ENCODE measurements around the gene STKLD1.
A peak's percentile ranks its signal among the peaks of the same experiment; 100 is the strongest.
"Not testable (repeated sequence)": the region's sequence is repeated elsewhere in the genome, so short reads cannot be mapped to it uniquely, and the experiment has no call there.

STKLD1 gene

DNA sequence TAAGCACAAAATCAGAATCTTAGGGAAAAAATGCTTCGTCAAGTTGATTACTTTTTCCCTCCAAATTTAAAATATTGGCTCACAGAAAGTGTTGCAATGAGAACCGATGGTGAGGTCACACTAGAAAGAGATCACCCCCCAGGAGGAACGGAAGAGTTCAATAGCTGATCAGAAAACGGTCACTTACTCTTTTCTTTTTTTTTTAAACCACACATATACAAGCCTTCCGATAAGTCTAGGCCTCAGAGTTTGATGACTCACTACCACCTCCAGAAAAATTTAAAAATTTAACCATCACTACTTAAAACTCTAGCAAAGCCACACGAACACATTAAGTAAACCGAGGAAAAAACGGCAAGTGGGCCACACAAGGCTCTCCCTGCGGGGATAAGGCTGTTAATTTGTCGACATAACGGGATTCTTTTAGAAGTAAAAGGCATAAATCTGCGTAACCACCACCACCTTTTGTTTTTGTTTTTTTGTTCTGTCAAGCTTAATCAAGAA lies 1.5 kb upstream of the STKLD1 start:
- Histone ChIP-seq H3K4me3 (ENCODE audit: insufficient read depth, low read depth, low read length, poor library complexity, severe bottlenecking) (peak overlapping the region; percentile 71), H3K27ac (ENCODE audit: insufficient read depth, low read length, poor library complexity, severe bottlenecking) (peak overlapping the region; percentile 92), H3K36me3 (ENCODE audit: control insufficient read depth, insufficient read depth, low read length) (peaks cover 5% of the 10 kb centered on the region), H3K27me3 (replicated peaks; ENCODE audit: control insufficient read depth, insufficient read depth, low read length, poor library complexity, severe bottlenecking) (no peaks in the 10 kb centered on the region), H3K9me3 (ENCODE audit: control insufficient read depth, low read length) (no peaks in the 10 kb centered on the region), H3K4me1 (ENCODE audit: control insufficient read depth, insufficient read depth, low read length, poor library complexity, severe bottlenecking) (peaks cover 53% of the 10 kb centered on the region)
- DNase-seq: peak in 1 of 3 donors; percentile 5

DNA sequence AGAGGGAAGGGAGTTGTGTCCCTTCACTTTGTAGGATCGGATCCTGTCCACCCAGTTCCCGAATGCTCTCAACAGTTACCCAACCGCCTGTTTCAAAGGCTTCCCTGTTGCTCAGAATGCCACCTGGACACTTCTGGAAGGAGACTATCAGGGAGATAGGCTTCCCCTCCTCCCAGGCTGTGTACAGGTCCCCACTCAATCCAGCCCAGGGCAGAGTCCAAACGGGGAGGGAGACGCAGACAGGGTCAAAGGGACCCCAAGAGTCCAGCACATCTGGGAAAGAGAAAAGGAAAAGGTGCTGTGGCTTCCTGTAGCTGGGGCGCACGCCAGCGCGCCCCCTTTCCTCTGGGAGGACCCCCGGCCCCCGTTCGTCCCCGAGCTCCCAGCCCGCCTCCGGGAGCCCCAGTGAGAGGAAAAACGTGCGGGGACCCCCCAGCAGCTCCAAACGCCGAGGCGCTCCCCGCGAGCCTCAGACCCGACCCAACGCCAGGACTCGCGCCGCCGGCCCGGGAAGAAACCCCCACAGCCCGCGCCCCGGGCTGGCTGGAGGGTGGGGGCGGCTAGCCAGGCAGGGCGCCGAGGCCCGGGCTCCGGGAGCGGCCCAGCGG lies 946 bp upstream of the STKLD1 start:
- H3K27ac ChIP-seq (ENCODE audit: insufficient read depth, low read length, poor library complexity, severe bottlenecking): peak overlapping the region; percentile 92
- no peak for DNase-seq
- H3K4me3 ChIP-seq (ENCODE audit: insufficient read depth, low read depth, low read length, poor library complexity, severe bottlenecking): peak overlapping the region; percentile 71
- H3K27me3 ChIP-seq (replicated peaks; ENCODE audit: control insufficient read depth, insufficient read depth, low read length, poor library complexity, severe bottlenecking): no peaks in the 10 kb centered on the region
- peaks cover 48% of the 10 kb centered on the region for H3K4me1 ChIP-seq (ENCODE audit: control insufficient read depth, insufficient read depth, low read length, poor library complexity, severe bottlenecking)
- no peaks in the 10 kb centered on the region for H3K36me3 ChIP-seq (ENCODE audit: control insufficient read depth, insufficient read depth, low read length)
- H3K9me3 ChIP-seq (ENCODE audit: control insufficient read depth, low read length): no peaks in the 10 kb centered on the region

DNA sequence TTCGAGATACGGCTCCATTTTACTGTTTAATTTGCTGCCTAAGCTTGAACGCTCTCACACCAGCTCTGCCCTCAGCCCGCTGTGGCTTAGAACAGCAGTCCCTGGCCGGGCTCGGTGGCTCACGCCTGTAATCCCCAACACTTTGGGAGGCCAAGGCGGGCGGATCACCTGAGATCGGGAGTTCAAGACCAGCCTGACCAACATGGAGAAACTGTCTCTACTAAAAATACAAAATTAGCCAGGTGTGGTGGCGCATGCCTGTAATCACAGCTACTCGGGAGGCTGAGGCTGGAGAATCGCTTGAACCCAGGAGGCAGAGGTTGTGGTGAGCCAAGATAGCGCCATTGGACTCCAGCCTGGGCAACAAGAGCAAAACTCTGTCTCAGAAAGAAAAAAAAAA lies 1.1 kb downstream of the STKLD1 start:
- not testable (repeated sequence) for H3K4me3 ChIP-seq (ENCODE audit: insufficient read depth, low read depth, low read length, poor library complexity, severe bottlenecking); H3K27me3 ChIP-seq (replicated peaks; ENCODE audit: control insufficient read depth, insufficient read depth, low read length, poor library complexity, severe bottlenecking); DNase-seq; H3K27ac ChIP-seq (ENCODE audit: insufficient read depth, low read length, poor library complexity, severe bottlenecking); H3K9me3 ChIP-seq (ENCODE audit: control insufficient read depth, low read length); H3K36me3 ChIP-seq (ENCODE audit: control insufficient read depth, insufficient read depth, low read length)
- H3K4me1 ChIP-seq (ENCODE audit: control insufficient read depth, insufficient read depth, low read length, poor library complexity, severe bottlenecking): peaks cover 27% of the 10 kb centered on the region

DNA sequence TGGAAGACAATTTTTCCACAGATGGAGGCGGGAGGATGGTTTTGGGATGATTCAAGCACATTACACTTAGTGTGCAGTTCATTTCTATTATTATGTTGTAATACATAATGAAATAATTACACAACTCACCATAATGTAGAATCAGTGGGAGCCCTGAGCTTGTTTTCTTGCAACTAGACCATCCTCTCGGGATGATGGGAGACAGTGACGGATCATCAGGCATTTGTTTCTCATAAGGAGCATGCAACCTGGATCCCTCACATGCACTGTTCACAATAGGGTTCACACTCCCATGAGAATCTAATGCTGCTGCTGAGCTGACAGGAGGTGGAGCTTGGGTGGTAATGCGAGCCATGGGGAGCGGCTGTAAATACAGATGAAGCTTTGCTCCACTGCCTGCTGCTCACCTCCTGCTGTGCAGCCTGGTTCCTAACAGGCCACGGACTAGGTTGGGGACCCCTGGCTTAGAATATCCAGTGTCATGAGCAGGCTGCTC lies 1.6 kb downstream of the STKLD1 start:
- Histone ChIP-seq H3K4me3 (ENCODE audit: insufficient read depth, low read depth, low read length, poor library complexity, severe bottlenecking) (no peak overlapping the region), H3K4me1 (ENCODE audit: control insufficient read depth, insufficient read depth, low read length, poor library complexity, severe bottlenecking) (peaks cover 22% of the 10 kb centered on the region), H3K9me3 (ENCODE audit: control insufficient read depth, low read length) (no peaks in the 10 kb centered on the region), H3K27ac (ENCODE audit: insufficient read depth, low read length, poor library complexity, severe bottlenecking) (no peak overlapping the region), H3K36me3 (ENCODE audit: control insufficient read depth, insufficient read depth, low read length) (no peaks in the 10 kb centered on the region), H3K27me3 (replicated peaks; ENCODE audit: control insufficient read depth, insufficient read depth, low read length, poor library complexity, severe bottlenecking) (no peaks in the 10 kb centered on the region)
- no peak for DNase-seq

DNA sequence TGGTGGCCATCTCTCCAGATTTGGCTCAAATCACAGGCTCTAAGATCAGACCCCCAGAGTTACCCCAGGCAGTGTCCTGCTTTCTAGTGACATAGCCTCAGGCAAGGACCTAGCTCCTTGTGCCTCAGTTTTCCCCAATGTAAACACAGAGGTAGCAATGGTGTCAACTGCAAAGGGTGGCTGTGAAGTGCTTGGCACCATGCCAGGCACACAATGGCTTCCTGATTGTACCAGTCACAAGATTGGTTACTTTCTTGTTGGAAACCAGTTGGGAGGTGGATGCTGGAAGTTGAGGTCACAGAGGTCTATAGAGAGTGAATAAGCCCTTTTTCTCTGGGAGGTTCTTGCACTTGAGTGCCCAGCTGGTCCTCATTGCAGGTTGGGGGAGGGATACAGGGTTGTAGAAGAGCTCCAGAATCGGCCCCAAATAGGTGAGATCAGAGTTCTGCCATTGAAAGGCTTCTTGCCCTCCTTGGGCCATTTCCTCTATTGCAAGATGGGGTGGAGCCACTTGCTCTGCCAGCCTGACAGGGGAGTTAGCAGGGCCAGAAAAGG lies 2.3 kb downstream of the STKLD1 start:
- H3K4me3 ChIP-seq (ENCODE audit: insufficient read depth, low read depth, low read length, poor library complexity, severe bottlenecking): no peak overlapping the region
- H3K9me3 ChIP-seq (ENCODE audit: control insufficient read depth, low read length): no peaks in the 10 kb centered on the region
- no peak overlapping the region for H3K27ac ChIP-seq (ENCODE audit: insufficient read depth, low read length, poor library complexity, severe bottlenecking)
- DNase-seq: no peak
- H3K4me1 ChIP-seq (ENCODE audit: control insufficient read depth, insufficient read depth, low read length, poor library complexity, severe bottlenecking): peaks cover 16% of the 10 kb centered on the region
- no peaks in the 10 kb centered on the region for H3K36me3 ChIP-seq (ENCODE audit: control insufficient read depth, insufficient read depth, low read length)
- H3K27me3 ChIP-seq (replicated peaks; ENCODE audit: control insufficient read depth, insufficient read depth, low read length, poor library complexity, severe bottlenecking): no peaks in the 10 kb centered on the region

DNA sequence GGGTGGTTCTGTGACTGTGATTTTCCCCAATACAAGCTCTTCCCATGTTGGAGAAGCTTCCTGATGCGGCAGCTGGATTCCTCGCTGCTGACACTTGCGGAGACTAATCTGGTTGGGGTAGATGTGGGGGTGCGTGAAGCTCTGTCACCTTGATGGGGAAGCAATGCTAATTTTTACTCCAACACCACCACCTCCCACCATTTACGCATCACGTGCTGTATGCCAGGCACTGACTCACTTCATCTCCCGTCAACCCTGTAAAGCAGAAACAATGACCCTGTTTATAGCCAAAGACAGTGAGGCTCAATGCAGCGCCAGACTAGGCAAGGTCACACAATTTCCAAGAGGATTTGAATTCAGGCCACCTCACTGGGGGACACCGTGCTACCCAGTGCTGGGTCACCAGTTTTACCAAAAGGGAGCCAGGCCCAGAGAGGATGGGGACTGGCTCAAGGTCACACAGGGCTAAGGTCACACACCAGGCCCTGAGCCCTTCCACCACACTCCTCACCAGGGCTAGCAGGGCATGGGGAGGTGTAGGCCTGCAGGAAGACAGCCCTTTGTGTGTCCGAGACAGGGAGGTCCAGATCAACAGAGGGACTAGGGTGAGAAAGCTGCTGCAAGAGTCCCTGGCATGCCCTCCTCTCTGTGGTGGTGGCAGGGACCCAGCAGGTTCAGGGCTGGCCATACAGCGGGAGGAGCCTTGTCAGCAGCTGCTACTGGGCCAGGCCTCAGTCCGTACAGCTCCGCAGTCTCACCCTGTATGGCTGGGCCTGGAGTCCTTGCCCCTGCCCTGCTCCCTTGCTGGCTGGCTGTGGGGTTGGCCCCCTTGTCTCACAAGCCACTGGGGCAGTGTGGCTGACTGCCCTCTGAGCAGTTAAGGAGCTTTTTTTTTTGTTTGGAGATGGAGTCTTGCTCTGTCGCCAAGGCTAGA lies 3.3 kb downstream of the STKLD1 start:
- Histone ChIP-seq H3K9me3 (ENCODE audit: control insufficient read depth, low read length) (no peaks in the 10 kb centered on the region), H3K27me3 (replicated peaks; ENCODE audit: control insufficient read depth, insufficient read depth, low read length, poor library complexity, severe bottlenecking) (no peaks in the 10 kb centered on the region), H3K36me3 (ENCODE audit: control insufficient read depth, insufficient read depth, low read length) (no peaks in the 10 kb centered on the region), H3K4me1 (ENCODE audit: control insufficient read depth, insufficient read depth, low read length, poor library complexity, severe bottlenecking) (peaks cover 7% of the 10 kb centered on the region), H3K27ac (ENCODE audit: insufficient read depth, low read length, poor library complexity, severe bottlenecking) (no peak overlapping the region), H3K4me3 (ENCODE audit: insufficient read depth, low read depth, low read length, poor library complexity, severe bottlenecking) (no peak overlapping the region)
- no peak for DNase-seq

DNA sequence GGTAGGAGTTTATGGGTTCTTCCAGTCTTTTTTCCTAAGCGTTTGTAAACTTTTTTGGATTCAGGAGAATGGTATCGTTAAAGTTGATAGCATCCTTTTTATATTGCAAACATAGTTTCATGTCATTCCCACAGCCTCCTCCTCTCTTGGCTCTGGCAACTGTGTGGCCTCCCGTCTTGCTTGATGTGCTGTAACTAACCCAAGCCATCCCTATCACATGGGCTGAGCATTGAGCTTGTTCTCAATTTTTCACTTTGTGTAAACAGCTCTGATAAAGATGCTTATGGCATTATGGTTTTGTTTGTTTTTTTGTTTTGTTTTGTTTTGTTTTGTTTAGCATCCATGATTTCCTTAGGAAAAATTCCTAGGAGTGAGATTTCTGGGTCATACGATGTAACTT lies 4.6 kb downstream of the STKLD1 start:
- H3K27me3 ChIP-seq (replicated peaks; ENCODE audit: control insufficient read depth, insufficient read depth, low read length, poor library complexity, severe bottlenecking): no peaks in the 10 kb centered on the region
- DNase-seq: no peak
- no peak overlapping the region for H3K4me3 ChIP-seq (ENCODE audit: insufficient read depth, low read depth, low read length, poor library complexity, severe bottlenecking)
- peaks cover 7% of the 10 kb centered on the region for H3K4me1 ChIP-seq (ENCODE audit: control insufficient read depth, insufficient read depth, low read length, poor library complexity, severe bottlenecking)
- H3K27ac ChIP-seq (ENCODE audit: insufficient read depth, low read length, poor library complexity, severe bottlenecking): no peak overlapping the region
- H3K9me3 ChIP-seq (ENCODE audit: control insufficient read depth, low read length): no peaks in the 10 kb centered on the region
- no peaks in the 10 kb centered on the region for H3K36me3 ChIP-seq (ENCODE audit: control insufficient read depth, insufficient read depth, low read length)

DNA sequence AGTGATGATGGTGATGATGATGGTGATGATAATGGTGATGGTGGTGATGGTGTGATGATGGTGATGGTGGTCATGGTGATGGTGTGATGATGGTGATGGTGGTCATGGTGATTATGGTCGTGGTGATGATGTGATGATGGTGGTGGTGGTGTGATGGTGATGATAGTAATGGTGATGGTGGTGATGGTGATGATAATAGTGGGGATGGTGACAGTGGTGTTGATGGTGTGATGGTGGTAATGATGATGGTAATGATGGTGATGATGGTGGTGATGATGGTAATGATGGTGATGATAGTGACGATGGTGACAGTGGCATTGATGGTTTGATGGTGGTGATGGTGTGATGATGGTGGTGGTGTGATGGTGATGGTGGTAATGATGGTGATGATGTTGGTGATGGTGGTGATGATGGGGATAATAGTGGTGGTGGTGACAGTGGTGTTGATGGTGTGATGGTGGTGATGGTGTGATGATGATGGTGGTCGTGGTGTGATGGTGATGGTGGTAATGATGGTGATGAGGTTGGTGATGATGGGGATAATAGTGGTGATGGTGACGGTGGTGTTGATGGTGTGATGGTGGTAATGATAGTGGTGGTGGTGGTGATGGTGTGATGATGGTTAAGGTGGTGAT lies 6.5 kb downstream of the STKLD1 start:
- Histone ChIP-seq H3K4me1 (ENCODE audit: control insufficient read depth, insufficient read depth, low read length, poor library complexity, severe bottlenecking) (no peaks in the 10 kb centered on the region), H3K36me3 (ENCODE audit: control insufficient read depth, insufficient read depth, low read length) (no peaks in the 10 kb centered on the region), H3K27me3 (replicated peaks; ENCODE audit: control insufficient read depth, insufficient read depth, low read length, poor library complexity, severe bottlenecking) (no peaks in the 10 kb centered on the region), H3K4me3 (ENCODE audit: insufficient read depth, low read depth, low read length, poor library complexity, severe bottlenecking) (no peak overlapping the region), H3K9me3 (ENCODE audit: control insufficient read depth, low read length) (no peaks in the 10 kb centered on the region), H3K27ac (ENCODE audit: insufficient read depth, low read length, poor library complexity, severe bottlenecking) (no peak overlapping the region)
- no peak for DNase-seq

DNA sequence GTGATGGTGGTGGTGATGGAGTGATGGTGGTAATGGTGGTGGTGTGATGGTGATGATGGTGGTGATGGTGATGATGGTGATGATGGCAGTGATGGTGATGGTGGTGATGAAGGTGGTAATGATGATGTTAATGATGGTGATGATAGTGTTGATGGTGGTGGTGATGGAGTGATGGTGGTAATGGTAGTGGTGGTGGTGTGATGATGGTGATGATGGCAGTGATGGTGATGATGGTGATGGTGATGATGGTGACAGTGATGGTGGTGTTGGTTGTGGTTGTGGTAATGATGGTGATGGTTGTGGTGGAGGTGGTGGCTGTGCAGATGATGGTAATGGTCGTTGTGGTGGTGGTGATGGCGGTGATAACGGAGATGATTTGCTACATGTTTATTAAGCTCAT lies 7.3 kb downstream of the STKLD1 start:
- Histone ChIP-seq H3K27me3 (replicated peaks; ENCODE audit: control insufficient read depth, insufficient read depth, low read length, poor library complexity, severe bottlenecking) (no peaks in the 10 kb centered on the region), H3K9me3 (ENCODE audit: control insufficient read depth, low read length) (no peaks in the 10 kb centered on the region), H3K27ac (ENCODE audit: insufficient read depth, low read length, poor library complexity, severe bottlenecking) (no peak overlapping the region), H3K4me3 (ENCODE audit: insufficient read depth, low read depth, low read length, poor library complexity, severe bottlenecking) (no peak overlapping the region), H3K4me1 (ENCODE audit: control insufficient read depth, insufficient read depth, low read length, poor library complexity, severe bottlenecking) (no peaks in the 10 kb centered on the region), H3K36me3 (ENCODE audit: control insufficient read depth, insufficient read depth, low read length) (no peaks in the 10 kb centered on the region)
- no peak for DNase-seq

Data from effector memory CD4-positive, alpha-beta T cell (primary cell).